GM12865 (cell line): ENCODE measurements around the gene PPP1R12B.
A peak's percentile ranks its signal among the peaks of the same experiment; 100 is the strongest.
"Not testable (repeated sequence)": the region's sequence is repeated elsewhere in the genome, so short reads cannot be mapped to it uniquely, and the experiment has no call there.

ENCODE experiments used
- DNase-seq: peaks from one replicate; pipeline ENCODE4 v3.0.0; 2010; ENCODE audit warnings: low read depth
- H3K4me3 ChIP-seq: 2 replicates; pipeline ENCODE4 v1.5.1; 2011; ENCODE audit warnings: mild to moderate bottlenecking, low read depth, low read length, control low read depth
- TF ChIP-seq, protein P1 (sequence below): IDR thresholded peaks from 2 replicates; pipeline ENCODE4 v1.5.1; 2011; ENCODE audit warnings: low read length, control low read depth, low read depth, inconsistent platforms; ENCODE audit not compliant: insufficient read depth; ENCODE audit errors: missing control alignments

PPP1R12B gene

DNA sequence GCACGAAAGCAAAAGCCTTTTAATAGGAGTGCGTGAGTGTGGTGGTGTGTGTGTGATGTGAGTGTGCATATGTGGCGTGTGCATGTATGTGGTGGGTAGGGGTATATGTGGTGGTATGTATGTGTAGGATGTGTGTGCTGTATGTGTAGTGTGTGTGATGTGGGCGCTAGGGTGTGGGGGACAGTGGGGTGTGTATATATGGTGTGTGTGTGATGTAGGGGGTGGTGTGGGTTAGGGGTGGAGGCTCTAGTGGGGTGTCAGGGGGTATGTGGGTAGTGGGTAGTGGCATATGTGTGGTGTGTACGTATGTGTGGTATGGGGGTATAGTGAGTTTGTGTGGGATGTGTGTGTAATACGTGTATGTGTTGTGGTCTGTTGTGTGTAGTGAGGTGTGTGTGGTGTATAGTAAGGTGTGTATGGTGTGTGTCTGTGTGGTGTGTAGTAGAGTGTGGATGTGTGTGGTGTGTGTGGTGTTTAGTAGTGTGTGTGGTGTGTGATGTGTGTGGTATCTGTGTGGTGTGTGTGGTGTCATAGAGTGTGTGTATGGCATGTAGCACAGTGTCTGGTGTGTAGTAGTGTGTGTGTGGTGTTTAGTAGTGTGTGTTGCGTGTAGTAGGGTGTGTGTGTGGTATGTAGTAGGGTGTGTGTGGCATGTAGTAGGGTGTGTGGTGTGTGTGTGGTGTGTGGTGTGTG lies 275.7 kb downstream of the PPP1R12B start:
- no peak for DNase-seq
- no peak overlapping the region for H3K4me3 ChIP-seq
- TF ChIP-seq, protein P1, sequence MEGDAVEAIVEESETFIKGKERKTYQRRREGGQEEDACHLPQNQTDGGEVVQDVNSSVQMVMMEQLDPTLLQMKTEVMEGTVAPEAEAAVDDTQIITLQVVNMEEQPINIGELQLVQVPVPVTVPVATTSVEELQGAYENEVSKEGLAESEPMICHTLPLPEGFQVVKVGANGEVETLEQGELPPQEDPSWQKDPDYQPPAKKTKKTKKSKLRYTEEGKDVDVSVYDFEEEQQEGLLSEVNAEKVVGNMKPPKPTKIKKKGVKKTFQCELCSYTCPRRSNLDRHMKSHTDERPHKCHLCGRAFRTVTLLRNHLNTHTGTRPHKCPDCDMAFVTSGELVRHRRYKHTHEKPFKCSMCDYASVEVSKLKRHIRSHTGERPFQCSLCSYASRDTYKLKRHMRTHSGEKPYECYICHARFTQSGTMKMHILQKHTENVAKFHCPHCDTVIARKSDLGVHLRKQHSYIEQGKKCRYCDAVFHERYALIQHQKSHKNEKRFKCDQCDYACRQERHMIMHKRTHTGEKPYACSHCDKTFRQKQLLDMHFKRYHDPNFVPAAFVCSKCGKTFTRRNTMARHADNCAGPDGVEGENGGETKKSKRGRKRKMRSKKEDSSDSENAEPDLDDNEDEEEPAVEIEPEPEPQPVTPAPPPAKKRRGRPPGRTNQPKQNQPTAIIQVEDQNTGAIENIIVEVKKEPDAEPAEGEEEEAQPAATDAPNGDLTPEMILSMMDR: no peak

DNA sequence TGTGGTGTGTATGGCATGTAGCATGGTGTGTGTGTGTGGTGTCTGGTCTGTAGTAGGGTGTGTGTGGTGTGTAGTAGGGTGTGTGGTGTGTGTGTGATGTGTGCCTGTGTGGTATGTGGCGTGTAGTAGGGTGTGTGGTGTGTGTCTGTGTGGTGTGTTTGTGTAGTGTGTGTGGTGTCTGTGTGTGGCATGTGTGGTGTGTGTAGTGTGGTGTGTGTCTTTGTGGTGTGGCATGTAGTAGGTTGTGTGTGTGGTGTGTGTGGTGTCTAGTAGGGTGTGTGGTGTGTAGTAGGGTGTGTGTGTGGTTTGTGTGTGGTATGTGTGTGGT lies 276.2 kb downstream of the PPP1R12B start:
- no peak overlapping the region for H3K4me3 ChIP-seq
- DNase-seq: no peak
- TF ChIP-seq, protein P1: no peak

DNA sequence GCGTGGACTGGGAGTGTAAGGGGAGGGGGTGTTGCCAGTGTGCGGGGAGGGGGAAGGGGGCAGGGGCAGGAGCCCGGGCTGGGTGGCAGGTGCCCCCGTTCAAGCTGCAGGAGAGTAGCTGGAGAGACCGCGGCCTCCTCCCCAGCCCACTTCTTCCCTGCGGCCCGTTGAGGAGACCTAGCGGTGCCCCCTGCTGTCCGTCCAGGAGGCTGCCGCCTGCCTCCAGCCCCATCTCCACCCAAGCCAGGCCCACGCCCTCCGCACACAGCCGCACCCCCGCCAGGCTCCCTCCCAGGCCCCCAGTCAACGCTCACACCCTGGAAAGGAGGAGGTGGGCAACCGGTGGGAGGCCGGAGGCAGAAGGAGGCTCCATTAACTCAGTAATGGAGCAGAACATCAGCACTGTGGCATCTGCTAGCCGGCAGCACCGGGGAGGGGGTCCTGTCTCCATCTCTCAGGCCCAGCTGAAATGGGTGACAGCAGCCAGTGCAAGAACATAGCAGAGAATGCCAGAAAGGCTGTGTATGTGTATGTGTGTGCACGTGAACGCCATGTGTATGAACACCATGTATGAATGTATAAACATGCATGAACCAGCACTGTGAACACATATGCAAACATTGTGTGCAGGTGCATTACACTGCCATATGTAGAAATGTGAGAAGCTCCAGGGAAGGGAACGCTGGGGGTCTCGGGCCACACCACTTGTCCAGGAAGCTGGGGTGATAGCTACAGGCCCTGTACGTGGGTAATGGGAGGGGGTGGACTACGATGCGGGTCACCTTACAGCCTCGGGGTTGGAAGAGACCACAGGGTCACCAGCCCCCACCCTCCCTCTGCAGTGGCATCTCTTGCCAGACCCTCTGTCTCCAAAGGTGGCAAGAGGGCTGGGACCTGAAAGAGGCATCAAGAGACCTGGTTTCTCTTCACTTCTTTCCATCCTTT lies 277.2 kb downstream of the PPP1R12B start:
- peak; percentile 78 for DNase-seq
- no peak overlapping the region for H3K4me3 ChIP-seq
- TF ChIP-seq, protein P1: peak; percentile 71

DNA sequence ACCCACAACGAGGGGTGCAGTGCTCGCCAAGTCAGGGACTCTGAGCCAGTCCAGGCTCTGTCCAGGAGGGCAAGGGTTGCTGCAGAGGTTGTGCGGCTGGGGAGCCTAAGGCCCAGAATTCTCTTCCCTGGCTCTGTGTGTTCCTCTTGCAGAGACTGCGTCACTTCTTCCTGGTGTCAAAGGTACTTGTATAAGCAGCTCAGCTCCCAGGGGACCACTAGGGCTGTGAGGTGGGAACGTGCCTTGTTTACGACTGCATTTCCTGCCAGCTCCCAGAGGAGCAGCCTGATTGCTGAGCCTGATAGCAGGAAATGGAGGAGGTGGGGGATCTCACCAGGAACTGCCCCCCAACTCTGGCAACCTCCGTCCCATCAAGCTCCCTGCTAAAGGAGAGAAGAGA lies 278.5 kb downstream of the PPP1R12B start:
- not testable (repeated sequence) for H3K4me3 ChIP-seq
- peak; percentile 47 for DNase-seq

DNA sequence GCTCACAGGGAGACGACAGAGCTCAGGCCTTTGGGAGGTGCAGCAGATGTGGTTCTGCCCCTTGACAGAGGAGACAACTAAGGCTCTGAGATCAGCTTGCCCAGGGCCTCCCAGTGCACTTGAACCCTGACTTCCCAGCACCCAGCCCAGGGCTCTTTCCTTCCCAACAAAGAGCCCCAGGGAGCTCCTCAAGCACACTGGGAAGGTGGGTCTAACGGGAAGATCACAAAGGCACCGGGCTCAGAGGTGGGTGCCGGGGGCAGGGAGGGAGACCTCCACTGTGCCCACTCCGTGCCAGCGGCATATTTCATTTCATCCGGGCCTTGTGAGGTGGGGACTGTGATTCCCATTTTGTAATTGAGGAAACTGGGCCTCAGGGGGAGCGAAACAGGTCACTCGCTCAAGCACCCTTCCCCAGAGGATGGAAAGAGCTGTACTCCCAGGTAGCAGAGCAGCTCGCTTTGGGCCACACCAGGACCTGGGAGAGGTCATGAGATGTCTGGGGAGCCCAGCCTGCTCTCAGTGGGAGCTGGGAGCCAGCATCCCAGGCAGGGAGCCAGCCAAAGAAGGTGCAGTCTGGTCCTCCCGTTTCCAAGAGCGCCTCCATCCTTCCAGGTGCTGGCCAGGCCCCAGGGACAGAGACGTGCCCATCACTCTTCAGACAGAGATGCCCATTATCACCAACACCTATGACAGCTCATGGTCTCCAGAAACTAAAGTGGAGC lies 279.5 kb downstream of the PPP1R12B start:
- H3K4me3 ChIP-seq: no peak overlapping the region
- TF ChIP-seq, protein P1: no peak
- DNase-seq: no peak

DNA sequence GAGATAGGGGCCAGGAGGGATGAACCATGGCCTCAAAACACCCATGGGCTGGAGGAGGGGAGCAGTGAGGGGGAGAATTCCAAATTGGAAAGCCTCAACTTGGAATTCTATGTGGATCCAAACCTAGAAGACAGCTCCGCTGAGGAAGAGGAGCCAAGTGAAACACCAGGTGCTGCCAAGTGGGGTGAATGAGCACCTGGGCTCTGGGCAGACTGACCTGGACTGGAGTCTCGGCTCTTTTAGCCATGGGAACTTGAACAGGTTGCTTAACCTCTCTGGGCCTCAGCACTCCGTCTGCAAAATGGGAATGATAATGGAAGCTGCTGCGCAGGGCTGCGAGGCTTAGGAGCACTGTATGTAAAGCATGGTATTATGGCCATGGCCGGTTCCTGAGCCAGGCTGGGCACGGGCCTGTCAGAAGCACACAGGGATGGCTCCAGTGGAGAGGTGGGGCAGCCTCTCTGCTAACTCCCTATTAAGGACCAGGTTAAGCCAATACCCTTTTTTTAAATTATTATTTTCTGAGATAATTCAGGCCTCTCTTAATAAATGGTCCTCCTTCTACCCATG lies 280.2 kb downstream of the PPP1R12B start:
- TF ChIP-seq, protein P1: no peak
- no peak for DNase-seq
- H3K4me3 ChIP-seq: no peak overlapping the region

DNA sequence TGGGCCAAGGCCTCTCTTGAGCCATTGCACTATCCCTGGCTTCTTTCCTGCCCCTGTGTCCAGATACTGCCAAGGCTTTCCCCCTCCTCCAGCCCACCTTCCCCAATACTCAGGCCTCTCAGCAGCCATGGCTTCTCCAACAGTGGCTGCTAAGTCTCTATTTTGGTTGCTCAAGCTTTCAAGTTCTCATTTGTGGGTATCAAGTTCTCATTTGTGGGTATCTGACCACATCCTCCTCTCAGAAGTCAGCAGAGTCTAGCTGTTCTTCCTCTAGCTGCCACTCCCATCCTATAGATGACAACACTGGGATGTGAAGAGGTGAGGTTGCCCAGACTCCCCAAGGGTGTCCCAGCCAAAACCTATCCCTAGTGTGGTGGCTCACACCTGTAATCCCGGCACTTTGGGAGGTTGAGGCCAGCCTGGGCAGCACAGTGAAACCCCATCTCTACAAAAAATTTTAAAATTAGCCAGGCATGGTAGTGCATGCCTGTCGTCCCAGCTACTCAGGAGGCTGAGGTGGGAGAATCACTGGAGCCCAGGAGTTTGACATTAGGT lies 280.8 kb downstream of the PPP1R12B start:
- peak; percentile 70 for DNase-seq
- H3K4me3 ChIP-seq: not testable (repeated sequence)

DNA sequence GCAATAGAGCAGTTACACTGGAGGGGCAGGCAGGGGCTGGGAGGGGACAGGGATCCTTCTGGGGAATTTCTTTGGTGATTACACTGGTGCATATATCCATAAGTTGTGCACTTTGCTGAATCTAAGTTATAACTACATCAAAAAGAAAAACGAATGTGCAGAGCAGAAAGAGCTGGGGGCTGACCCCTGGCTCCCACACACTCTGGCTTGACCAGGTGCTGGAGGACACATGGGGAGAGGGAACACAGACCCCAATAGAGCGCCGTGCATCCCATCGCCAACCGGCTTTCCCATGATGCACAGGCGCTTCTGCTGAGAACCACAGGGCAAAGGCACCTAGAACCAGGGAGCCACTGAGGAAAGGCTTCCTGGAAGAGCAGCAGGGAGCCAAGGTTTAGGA lies 281.6 kb downstream of the PPP1R12B start:
- H3K4me3 ChIP-seq, DNase-seq: not testable (repeated sequence)
